ENCODE data around the gene PSG7. TPM values are rescaled to one million over a fixed set of nuclear protein-coding genes. Genes with fewer than 3 reads are reported as not detected.

The PSG7 gene
- total and polyA plus RNA-seq, 10 of the 15 experiments (the other 5 are each of a cell fraction or from before 2014, with no cell fraction given), result not detected

- TF ChIP-seq IRF3 (IDR thresholded peaks at IDR 0.05), result no peak
These were observed 8.1 kb downstream of the PSG7 start (continued) for GRCh38 chr19:42928896-42929295.

- Histone ChIP-seq H3K4me1 (ENCODE audit: control insufficient read depth, insufficient read depth, low read length) (no peaks in the 10 kb centered on the region), H3K36me3 (ENCODE audit: control insufficient read depth in 2 of 2, insufficient read depth in 2 of 2, low read length in 1 of 2) (no peaks in the 10 kb centered on the region), H3K9ac (ENCODE audit: control insufficient read depth, insufficient read depth, low read length) (no peak overlapping the region), H3K4me2 (ENCODE audit: control insufficient read depth, insufficient read depth) (no peak overlapping the region), H4K20me1 (ENCODE audit: control insufficient read depth, insufficient read depth) (no peaks in the 10 kb centered on the region), H3K27me3 (replicated peaks in 1 of 2; ENCODE audit: control insufficient read depth in 2 of 2, insufficient read depth in 2 of 2, low read length in 1 of 2) (no peaks in the 10 kb centered on the region), H2AFZ (ENCODE audit: control insufficient read depth, low read depth, low read length) (no peak overlapping the region), H3K27ac (ENCODE audit: control insufficient read depth, insufficient read depth) (no peak overlapping the region), H3K9me3 (replicated peaks; ENCODE audit: control insufficient read depth, insufficient read depth, low read length) (no peaks in the 10 kb centered on the region), H3K79me2 (ENCODE audit: control insufficient read depth, insufficient read depth, low read length) (no peaks in the 10 kb centered on the region), H3K4me3 (no peak overlapping the region)
- POLR2A ChIA-PET, result no interaction called here
- FAIRE-seq, result no peak
- TF ChIP-seq ZNF24 (IDR thresholded peaks at IDR 0.05), result no peak
- no peak for TF ChIP-seq DPF2 (IDR thresholded peaks at IDR 0.05)
- TF ChIP-seq ZZZ3 (IDR thresholded peaks at IDR 0.05; ENCODE audit: control insufficient read depth, insufficient read length, low read depth), result no peak
- no peak for TF ChIP-seq POLR2A (IDR thresholded peaks at IDR 0.05; ENCODE audit: low read depth, low read length)
- TF ChIP-seq BHLHE40 (IDR thresholded peaks at IDR 0.05; ENCODE audit: borderline replicate concordance in 1 of 2, low read depth in 2 of 2, low read length in 1 of 2), result no peak
- no peak for TF ChIP-seq SPI1 (IDR thresholded peaks at IDR 0.05; ENCODE audit: borderline replicate concordance, insufficient read depth, low read depth, low read length)
- BruUV-seq (replicated peaks), result no TSS peak
- RAD21 ChIA-PET (ENCODE audit: unreplicated experiment), result no interaction called here
- intact Hi-C loops (cut with micrococcal nuclease; ENCODE audit: unreplicated experiment) (no loop called here), in situ Hi-C loops (cut with MboI) (no loop called here)
- ATAC-seq, result no peak
- WGBS (ENCODE audit: insufficient coverage, insufficient replicate concordance, low lambda C conversion rate, missing lambda C conversion rate), result 2% methylated on average over 2 of the region's 2 CpGs
- DNase-seq (ENCODE audit: low read depth, low spot score), result no peak
- SMC1A ChIA-PET (ENCODE audit: uncharacterized antibody, unreplicated experiment), result no interaction called here
- CTCF ChIA-PET, result no interaction called here
These were observed 10.2 kb downstream of the PSG7 start for GRCh38 chr19:42926781-42927180.

Data from GM12878 (cell line).